ENCODE results near the gene SLC17A7. TPM values are rescaled to one million over a fixed set of nuclear protein-coding genes. Genes with fewer than 3 reads are reported as not detected.

Gene SLC17A7
- total and polyA plus RNA-seq, 9 of the 15 experiments (the other 6 are each of a cell fraction or from before 2014, with no cell fraction given): 1.1 to 15.7 (median 2.4) TPM

- H3K9ac ChIP-seq (ENCODE audit: insufficient read depth in 1 of 2, low read depth in 2 of 2, low read length in 2 of 2): peak overlapping the region in 1 of 2 experiments; percentile 43; a peak in 1 of 4 replicates
- peak overlapping the region; percentile 32; the same call in 1 of the 3 replicates for H3K27ac ChIP-seq (ENCODE audit: extremely low read depth, low read depth, low read length)
- H3K27me3 ChIP-seq (ENCODE audit: control insufficient read depth in 2 of 2, insufficient read depth in 2 of 2, low read length in 2 of 2): no peaks in the 10 kb centered on the region
- in situ Hi-C loops (cut with MboI) (no loop called here), intact Hi-C loops (cut with micrococcal nuclease) (no loop called here)
- no peak for DNase-seq (ENCODE audit: extremely low read depth in 1 of 4, low spot score in 3 of 4)
- H3K79me2 ChIP-seq (ENCODE audit: control insufficient read depth, insufficient read depth, low read length): peaks cover 39% of the 10 kb centered on the region
- BruUV-seq (replicated peaks): no TSS peak
- peaks cover 42% of the 10 kb centered on the region; the same call in 2 of the 3 replicates for H3K36me3 ChIP-seq (ENCODE audit: control insufficient read depth, insufficient read depth, low read length)
- WGBS (ENCODE audit: insufficient coverage, low coverage, missing lambda C conversion rate): 92% methylated on average over 5 of the region's 5 CpGs
- no peaks in the 10 kb centered on the region for H4K20me1 ChIP-seq (replicated peaks; ENCODE audit: control insufficient read depth, insufficient read depth, low read length)
- peaks cover 2 to 33% of the 10 kb centered on the region in 2 experiments; a peak in 4 of 5 replicates for H3K4me1 ChIP-seq (replicated peaks in 1 of 2; ENCODE audit: control insufficient read depth in 2 of 2, insufficient read depth in 2 of 2, low read length in 2 of 2)
- TF ChIP-seq CAMTA2 (CRISPR knock-in tag; conservative IDR thresholded peaks at IDR 0.05) (no peak), ZNF561 (CRISPR knock-in tag; conservative IDR thresholded peaks at IDR 0.05) (no peak), HCFC1 (IDR thresholded peaks at IDR 0.05; ENCODE audit: low read depth, low read length) (no peak), SAP30 (IDR thresholded peaks at IDR 0.05; ENCODE audit: borderline replicate concordance, insufficient read depth, low read depth, low read length, poor library complexity, severe bottlenecking) (no peak)
- no peak overlapping the region for H3K4me3 ChIP-seq
- no peak overlapping the region for H3K4me2 ChIP-seq (ENCODE audit: insufficient read depth, low read length)
- no peak for FAIRE-seq
- H3K9me3 ChIP-seq (replicated peaks; ENCODE audit: control insufficient read depth, insufficient read depth, low read depth, low read length): no peaks in the 10 kb centered on the region
- CTCF ChIA-PET (ENCODE audit: low intra/inter-chr PET ratio): no interaction called here
- ATAC-seq: no peak
- POLR2A ChIA-PET: interaction anchor here (0.6 to 1.5 kb wide), 3 partner anchors 21 to 395 kb away, joined by 3 to 4 read pairs (median 3); no protein-coding TSS in a partner anchor
- H2AFZ ChIP-seq (ENCODE audit: low read depth, low read length): no peak overlapping the region
- no peaks in the 10 kb centered on the region for H3K9me1 ChIP-seq (ENCODE audit: control insufficient read depth, insufficient read depth, low read length)
These were observed 14.4 kb upstream of the SLC17A7 start for GRCh38 chr19:49455773-49456172.

- 2% methylated on average over 10 of the region's 10 CpGs for WGBS (ENCODE audit: insufficient coverage, low coverage, missing lambda C conversion rate)
- peak overlapping the region; percentile 93 for H3K4me3 ChIP-seq
- no peaks in the 10 kb centered on the region for H3K9me3 ChIP-seq (replicated peaks; ENCODE audit: control insufficient read depth, insufficient read depth, low read depth, low read length)
- DNase-seq (ENCODE audit: extremely low read depth in 1 of 4, low spot score in 3 of 4) (peak in 3 of 4 experiments; percentile 29 to 72 (median 70)), FAIRE-seq (no peak), ATAC-seq (no peak)
- peak overlapping the region; percentile 95 for H2AFZ ChIP-seq (ENCODE audit: low read depth, low read length)
- H3K9ac ChIP-seq (ENCODE audit: insufficient read depth in 1 of 2, low read depth in 2 of 2, low read length in 2 of 2): peak overlapping the region; percentile 95 to 100
- H3K36me3 ChIP-seq (ENCODE audit: control insufficient read depth, insufficient read depth, low read length): peaks cover 41% of the 10 kb centered on the region; the same call in 2 of the 3 replicates
- no peaks in the 10 kb centered on the region for H3K27me3 ChIP-seq (ENCODE audit: control insufficient read depth in 2 of 2, insufficient read depth in 2 of 2, low read length in 2 of 2)
- H3K4me2 ChIP-seq (ENCODE audit: insufficient read depth, low read length): peak overlapping the region; percentile 96
- intact Hi-C loops (cut with micrococcal nuclease): no loop called here
- BruUV-seq (replicated peaks): TSS peak; percentile 83
- peak overlapping the region; percentile 100 for H3K27ac ChIP-seq (ENCODE audit: extremely low read depth, low read depth, low read length)
- in situ Hi-C loops (cut with MboI): no loop called here
- ChIA-PET CTCF (ENCODE audit: low intra/inter-chr PET ratio) (no interaction called here), POLR2A (interaction anchor here (0.6 to 2.8 kb wide), 15 partner anchors 9 to 578 kb away, joined by 3 to 8 read pairs (median 4); partner anchors contain the start of gene DKKL1)
- no peaks in the 10 kb centered on the region for H4K20me1 ChIP-seq (replicated peaks; ENCODE audit: control insufficient read depth, insufficient read depth, low read length)
- H3K9me1 ChIP-seq (ENCODE audit: control insufficient read depth, insufficient read depth, low read length): no peaks in the 10 kb centered on the region
- peaks cover 54% of the 10 kb centered on the region for H3K79me2 ChIP-seq (ENCODE audit: control insufficient read depth, insufficient read depth, low read length)
- peaks cover 5 to 40% of the 10 kb centered on the region in 2 experiments; a peak in 4 of 5 replicates for H3K4me1 ChIP-seq (replicated peaks in 1 of 2; ENCODE audit: control insufficient read depth in 2 of 2, insufficient read depth in 2 of 2, low read length in 2 of 2)
- no peak for TF ChIP-seq HMGXB4 (CRISPR knock-in tag; IDR thresholded peaks at IDR 0.05)
- peak; percentile 36 for TF ChIP-seq NFRKB (IDR thresholded peaks at IDR 0.05; ENCODE audit: low read depth)
- no peak for TF ChIP-seq C11orf30 (IDR thresholded peaks at IDR 0.05; ENCODE audit: low read depth)
- peak; percentile 87 for TF ChIP-seq POLR2H (tag; IDR thresholded peaks at IDR 0.05; ENCODE audit: low read depth)
- no peak for TF ChIP-seq ZEB2 (IDR thresholded peaks at IDR 0.05)
- TF ChIP-seq MLLT1 (IDR thresholded peaks at IDR 0.05): 0 out of 4 replicates have a peak, but pooled peaks of 1 of the 2 experiments have one; percentile 14
- TF ChIP-seq ATF1 (CRISPR knock-in tag; IDR thresholded peaks at IDR 0.05): no peak
- TF ChIP-seq ATF1 (tag; IDR thresholded peaks at IDR 0.05): 0 out of 2 replicates have a peak, but pooled peaks have one; percentile 6
- 0 out of 2 replicates have a peak, but pooled peaks have one; percentile 6 for TF ChIP-seq CXXC5 (CRISPR knock-in tag; IDR thresholded peaks at IDR 0.05)
- peak; percentile 33; the same call in 1 of the 2 replicates for TF ChIP-seq BRD4 (IDR thresholded peaks at IDR 0.05)
These were observed 12.5 kb upstream of the SLC17A7 start for GRCh38 chr19:49453757-49454240.
